ENCODE data around the gene DAPK2.

DNA sequence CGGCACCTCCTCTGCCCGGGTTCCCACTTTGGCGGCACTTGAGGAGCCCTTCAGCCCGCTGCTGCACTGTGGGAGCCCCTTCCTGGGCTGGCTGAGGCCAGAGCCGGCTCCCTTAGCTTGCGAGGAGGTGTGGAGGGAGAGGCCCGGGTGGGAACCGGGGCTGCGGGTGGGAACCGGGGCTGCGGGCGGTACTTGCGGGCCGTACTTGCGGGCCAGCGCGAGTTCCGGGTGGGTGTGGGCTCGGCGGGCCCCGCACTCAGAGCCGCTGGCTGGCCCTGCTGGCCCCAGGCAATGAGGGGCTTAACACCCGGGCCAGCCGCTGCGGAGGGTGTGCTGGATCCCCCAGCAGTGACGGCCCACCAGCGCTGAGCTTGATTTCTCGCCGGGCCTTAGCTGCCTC is 14.4 kb upstream of the DAPK2 start:
- TF ChIP-seq FOXA1 (IDR thresholded peaks at IDR 0.05): no peak
- TF ChIP-seq BHLHE40 (IDR thresholded peaks at IDR 0.05; ENCODE audit: borderline replicate concordance): no peak
- TF ChIP-seq SP1 (IDR thresholded peaks at IDR 0.05): no peak
- TF ChIP-seq, protein P1, sequence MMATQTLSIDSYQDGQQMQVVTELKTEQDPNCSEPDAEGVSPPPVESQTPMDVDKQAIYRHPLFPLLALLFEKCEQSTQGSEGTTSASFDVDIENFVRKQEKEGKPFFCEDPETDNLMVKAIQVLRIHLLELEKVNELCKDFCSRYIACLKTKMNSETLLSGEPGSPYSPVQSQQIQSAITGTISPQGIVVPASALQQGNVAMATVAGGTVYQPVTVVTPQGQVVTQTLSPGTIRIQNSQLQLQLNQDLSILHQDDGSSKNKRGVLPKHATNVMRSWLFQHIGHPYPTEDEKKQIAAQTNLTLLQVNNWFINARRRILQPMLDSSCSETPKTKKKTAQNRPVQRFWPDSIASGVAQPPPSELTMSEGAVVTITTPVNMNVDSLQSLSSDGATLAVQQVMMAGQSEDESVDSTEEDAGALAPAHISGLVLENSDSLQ (IDR thresholded peaks at IDR 0.05): no peak
- TF ChIP-seq FOXM1 (IDR thresholded peaks at IDR 0.05; ENCODE audit: borderline replicate concordance): no peak
- TF ChIP-seq LEF1 (IDR thresholded peaks at IDR 0.05; ENCODE audit: borderline replicate concordance): no peak
- TF ChIP-seq TARDBP (IDR thresholded peaks at IDR 0.05): no peak
- no peak for TF ChIP-seq FOXK2 (IDR thresholded peaks at IDR 0.05)
- no peak for TF ChIP-seq HDGF (IDR thresholded peaks at IDR 0.05; ENCODE audit: borderline replicate concordance)
- TF ChIP-seq SUZ12 (IDR thresholded peaks at IDR 0.05): no peak
- TF ChIP-seq NFRKB (IDR thresholded peaks at IDR 0.05): no peak
- no peak for TF ChIP-seq ZNF384 (IDR thresholded peaks at IDR 0.05)
- no peak for TF ChIP-seq ELF4 (IDR thresholded peaks at IDR 0.05)

All from HEK293T (cell line).